ENCODE results near the gene ZNF384.

- TF ChIP-seq, protein P1, sequence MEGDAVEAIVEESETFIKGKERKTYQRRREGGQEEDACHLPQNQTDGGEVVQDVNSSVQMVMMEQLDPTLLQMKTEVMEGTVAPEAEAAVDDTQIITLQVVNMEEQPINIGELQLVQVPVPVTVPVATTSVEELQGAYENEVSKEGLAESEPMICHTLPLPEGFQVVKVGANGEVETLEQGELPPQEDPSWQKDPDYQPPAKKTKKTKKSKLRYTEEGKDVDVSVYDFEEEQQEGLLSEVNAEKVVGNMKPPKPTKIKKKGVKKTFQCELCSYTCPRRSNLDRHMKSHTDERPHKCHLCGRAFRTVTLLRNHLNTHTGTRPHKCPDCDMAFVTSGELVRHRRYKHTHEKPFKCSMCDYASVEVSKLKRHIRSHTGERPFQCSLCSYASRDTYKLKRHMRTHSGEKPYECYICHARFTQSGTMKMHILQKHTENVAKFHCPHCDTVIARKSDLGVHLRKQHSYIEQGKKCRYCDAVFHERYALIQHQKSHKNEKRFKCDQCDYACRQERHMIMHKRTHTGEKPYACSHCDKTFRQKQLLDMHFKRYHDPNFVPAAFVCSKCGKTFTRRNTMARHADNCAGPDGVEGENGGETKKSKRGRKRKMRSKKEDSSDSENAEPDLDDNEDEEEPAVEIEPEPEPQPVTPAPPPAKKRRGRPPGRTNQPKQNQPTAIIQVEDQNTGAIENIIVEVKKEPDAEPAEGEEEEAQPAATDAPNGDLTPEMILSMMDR (tag by site-specific recombination; IDR thresholded peaks at IDR 0.05) = no peak
- TF ChIP-seq ZBTB17 (tag by site-specific recombination; IDR thresholded peaks at IDR 0.05) = no peak
- TF ChIP-seq KLF7 (tag by site-specific recombination; IDR thresholded peaks at IDR 0.05; ENCODE audit: borderline replicate concordance) = no peak
- no peak for TF ChIP-seq ZNF830 (tag by site-specific recombination; IDR thresholded peaks at IDR 0.05; ENCODE audit: low read depth)
- no peak for TF ChIP-seq TCF7L2 (IDR thresholded peaks at IDR 0.05; ENCODE audit: borderline replicate concordance, low read depth, low read length)
- TF ChIP-seq KLF9 (tag by site-specific recombination; IDR thresholded peaks at IDR 0.05; ENCODE audit: low read depth) = no peak
- TF ChIP-seq ZBTB7A (tag by site-specific recombination; IDR thresholded peaks at IDR 0.05; ENCODE audit: low read depth) = no peak
- TF ChIP-seq BCL11B (tag by site-specific recombination; IDR thresholded peaks at IDR 0.05; ENCODE audit: low read depth) = no peak
- no peak for TF ChIP-seq ZNF169 (tag by site-specific recombination; IDR thresholded peaks at IDR 0.05)
- no peak for TF ChIP-seq YY1 (tag by site-specific recombination; IDR thresholded peaks at IDR 0.05)
These were observed 53.8 kb downstream of the ZNF384 start for GRCh38 chr12:6635375-6635855.
